ENCODE data around the gene CDK2.
"Not testable (repeated sequence)": the region's sequence is repeated elsewhere in the genome, so short reads cannot be mapped to it uniquely, and the experiment has no call there.

The CDK2 gene

DNA sequence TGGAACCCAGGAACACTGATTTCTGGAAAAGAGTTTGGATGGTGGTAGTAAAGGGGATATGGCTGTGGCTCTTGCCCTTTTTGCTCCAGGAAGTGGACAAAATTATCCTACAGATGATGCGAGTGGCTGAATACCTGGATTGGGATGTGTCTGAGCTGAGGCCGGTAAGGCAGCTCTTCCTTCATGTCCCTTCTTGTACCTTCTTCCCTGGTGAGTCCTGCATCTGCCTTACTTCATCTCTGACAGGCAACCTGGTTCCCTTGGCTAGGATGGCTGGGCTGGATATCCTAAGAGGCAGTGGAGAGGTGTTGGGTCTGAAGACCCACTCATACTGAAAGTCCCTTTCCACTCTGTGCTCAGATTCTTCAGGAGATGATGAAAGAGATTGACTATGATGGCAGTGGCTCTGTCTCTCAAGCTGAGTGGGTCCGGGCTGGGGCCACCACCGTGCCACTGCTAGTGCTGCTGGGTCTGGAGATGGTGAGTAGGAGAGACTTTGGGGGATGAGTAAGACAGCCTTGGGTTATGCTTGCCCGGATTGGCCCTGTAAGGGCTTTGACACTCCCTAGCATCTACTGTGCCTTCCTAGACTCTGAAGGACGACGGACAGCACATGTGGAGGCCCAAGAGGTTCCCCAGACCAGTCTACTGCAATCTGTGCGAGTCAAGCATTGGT, 27.7 kb upstream of the CDK2 start:
- DNase-seq, result no peak

DNA sequence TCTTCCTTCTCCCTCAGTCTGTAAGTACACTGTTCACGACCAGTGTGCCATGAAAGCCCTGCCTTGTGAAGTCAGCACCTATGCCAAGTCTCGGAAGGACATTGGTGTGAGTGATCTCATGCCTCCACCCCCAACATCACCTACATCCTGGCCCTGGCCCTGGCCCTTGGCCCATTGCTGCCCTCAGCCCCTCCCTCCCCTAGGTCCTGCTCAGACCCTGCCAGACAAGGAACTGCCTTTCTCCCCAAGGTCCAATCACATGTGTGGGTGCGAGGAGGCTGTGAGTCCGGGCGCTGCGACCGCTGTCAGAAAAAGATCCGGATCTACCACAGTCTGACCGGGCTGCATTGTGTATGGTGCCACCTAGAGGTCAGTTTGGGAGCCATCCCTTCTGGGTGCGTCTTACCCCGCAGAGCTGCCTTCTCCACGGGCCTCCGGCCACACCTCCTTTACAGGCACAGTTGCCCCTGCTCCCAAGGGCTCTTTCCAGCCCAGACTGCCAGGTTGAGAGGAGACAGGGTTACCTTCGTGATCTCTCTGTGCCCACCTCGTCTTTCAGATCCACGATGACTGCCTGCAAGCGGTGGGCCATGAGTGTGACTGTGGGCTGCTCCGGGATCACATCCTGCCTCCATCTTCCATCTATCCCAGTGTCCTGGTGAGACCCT, 26.4 kb upstream of the CDK2 start:
- DNase-seq, result peak; percentile 36

DNA sequence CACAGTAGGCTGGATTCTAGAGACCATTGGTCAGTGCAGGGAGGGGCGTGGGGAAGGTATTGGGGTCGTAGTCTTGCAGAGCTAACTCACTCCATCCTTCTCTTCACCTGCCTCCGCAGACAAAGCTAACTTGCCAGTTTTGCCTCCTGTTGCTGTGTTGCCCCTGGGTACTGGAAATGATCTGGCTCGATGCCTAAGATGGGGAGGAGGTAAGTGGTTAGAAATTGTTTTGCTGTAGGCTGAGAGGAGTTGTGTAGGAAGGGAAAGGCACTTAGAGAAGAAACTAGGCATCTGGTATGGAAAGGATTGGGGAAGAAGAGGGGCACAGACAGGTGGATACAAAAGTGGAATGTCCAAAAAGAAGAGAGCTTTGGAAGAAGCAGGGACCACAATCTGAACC, 24.6 kb upstream of the CDK2 start:
- DNase-seq, result no peak

DNA sequence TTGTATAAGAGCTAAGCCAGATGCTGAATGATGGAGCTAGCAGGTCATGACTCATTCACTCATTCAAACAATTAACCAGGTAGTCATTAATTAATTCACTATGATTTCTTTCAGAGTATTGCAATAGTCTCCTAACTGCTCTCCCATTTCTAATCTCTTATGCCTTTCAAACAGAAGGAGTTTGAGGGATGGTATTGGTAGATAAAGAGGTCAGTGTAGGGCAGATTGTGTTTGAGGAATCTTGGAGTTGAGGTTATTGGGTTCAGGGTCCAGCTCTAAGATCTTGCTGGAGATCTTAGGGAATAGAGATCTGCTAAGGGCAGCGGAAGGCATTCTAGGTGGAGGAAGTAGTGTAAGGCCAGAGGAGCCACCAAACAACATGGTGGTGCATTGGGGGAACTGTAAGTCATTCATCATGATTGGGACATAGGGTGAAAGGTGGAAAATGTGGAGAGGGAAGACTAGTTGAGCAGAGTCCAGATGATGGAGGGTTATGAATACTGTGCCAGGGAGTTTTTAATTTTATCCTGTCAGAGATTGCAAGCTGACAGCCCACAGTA, 24.0 kb upstream of the CDK2 start:
- DNase-seq, result no peak

DNA sequence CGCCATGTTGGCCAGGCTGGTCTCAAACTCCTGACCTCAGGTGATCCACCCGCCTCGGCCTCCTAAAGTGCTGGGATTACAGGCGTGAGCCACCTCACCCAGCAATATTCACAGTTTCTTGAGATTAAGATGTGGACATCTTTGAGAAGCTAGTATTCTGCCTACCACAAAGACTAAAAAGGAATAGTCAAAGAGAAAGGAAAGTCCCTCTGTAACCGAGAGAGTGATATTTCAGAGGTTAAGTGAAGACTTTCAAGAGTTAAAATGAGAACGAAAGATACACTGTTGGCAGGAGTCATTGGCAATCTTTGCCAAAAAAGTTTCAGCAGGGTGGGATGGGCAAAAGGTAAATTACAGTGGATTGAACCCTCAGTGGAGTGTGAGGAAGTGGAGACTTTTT, 20.1 kb upstream of the CDK2 start:
- no peak for DNase-seq

DNA sequence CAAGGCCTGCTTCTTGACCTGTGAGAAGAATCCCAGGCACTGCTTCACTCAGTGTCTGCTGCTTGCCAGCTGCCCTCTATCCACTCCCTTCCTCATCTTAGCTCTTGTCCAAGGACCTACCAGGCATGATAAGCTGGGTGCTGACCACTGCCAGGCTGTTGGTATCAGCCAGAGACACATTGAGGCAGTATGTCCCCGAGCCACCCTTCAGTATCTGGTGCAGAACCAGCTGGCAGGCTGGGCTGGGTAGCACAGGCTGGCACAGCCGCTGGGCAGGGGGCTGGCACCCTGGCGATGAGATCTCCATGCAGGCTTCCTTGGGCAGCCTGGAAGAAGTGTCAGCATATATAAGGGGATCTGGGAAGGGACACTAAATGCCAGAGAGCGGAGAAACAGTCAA, 11.3 kb upstream of the CDK2 start:
- no peak for DNase-seq

DNA sequence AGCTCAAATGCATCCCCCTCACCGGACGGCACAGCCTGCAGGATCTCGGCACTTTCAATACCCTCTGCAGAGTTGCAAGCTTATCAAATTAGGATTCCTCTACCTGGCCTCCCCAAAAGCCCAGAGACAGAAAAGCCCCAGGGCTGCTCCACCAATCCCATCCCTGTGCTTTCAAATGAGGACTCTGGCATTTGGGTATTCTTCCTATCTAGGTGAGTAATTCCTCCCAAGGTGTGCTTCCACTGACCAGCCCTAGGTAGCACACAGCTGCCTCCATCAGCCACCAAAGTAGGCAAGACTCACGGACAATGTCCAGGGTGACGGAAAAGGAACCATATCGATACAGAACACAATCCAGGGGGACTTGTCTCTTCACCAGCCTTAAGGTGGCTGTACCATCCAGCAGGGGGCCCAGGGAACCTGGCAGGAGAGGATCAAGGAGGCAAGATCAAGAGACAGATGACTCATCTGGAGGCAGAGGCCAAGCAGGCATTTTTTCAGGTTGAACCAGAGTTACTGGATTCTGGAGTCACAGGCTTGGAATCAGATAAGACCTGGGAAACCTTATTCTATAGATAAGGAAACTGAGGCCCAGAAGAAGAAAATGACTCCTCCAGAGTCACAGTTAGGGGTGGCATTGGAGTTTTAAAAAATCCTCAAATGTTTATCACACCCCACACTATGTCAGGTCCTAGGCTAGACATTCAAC, 10.7 kb upstream of the CDK2 start:
- no peak for DNase-seq

DNA sequence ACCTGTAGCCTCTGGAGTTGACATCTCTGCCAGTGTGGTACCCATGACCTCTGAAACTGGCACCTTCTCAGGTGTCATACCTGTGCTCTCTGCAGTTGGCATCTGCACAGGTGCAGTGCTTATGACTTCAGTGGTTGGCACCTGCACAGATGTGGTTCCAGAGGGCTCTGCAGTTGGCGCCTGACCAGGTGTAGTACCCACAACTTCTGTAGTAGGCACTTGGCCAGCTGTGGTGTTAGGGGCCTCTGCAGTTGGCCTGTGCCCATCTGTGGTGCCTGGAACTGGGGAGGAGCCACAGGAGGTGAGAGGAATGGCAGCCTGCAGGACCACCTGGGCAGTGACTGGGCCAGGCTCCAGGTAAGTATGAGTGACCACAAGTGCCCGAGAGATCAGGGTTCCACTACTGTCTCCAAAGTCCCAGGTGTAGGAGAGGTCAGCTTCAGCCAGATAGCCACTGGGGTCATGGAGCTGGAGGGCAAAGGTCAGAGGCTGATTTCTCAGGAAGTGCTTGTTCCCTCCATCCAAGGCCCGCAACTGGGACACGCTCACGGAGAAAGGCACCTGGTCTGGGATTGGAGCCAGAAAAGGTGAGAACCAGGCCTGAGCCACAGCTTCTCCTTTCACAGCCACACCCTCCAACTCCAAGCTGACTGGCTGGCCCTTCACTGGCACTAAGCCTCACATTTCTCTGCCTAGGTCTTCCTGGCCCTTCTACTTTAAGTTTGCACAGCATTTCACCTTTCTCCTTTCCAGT, 9.3 kb upstream of the CDK2 start:
- DNase-seq, result no peak

DNA sequence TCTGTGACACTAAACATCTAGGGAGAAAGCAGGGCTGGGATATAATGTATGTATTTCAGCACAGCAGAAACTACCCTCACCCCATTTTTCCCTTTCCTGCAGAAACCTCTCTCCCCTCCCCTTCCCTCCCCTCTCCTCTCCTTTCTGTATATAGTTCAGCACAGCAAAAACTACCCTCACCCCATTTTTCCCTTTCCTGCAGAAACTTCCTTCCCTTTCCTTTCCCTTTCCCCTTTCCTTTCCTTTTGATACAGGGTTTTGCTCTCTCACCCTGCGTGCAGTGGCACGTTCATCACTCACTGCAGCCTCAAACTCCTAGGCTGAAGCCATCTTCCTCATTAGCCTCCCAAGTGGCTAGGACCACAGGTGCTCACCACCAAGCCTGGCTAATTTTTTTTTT, 2.9 kb upstream of the CDK2 start:
- no peak for DNase-seq

DNA sequence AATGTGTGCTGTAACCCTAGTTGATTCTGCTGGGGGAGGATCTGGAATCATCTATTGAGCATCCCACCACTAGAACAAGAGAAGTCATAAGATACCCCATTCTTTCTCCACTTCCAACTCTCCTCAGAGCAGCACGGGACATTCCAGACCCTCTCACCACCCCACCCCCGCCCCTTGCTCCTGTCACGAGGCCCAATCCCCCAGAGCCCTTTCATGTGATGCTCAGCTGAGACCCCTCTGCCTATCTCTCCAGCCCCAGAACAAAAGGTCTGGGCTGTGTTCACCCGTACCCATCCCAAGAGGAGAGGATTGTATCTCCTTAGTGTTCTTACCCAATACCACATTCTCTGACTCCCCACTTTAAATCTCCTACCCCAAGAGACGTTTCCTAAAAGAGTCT, 1.4 kb upstream of the CDK2 start:
- DNase-seq, result no peak

DNA sequence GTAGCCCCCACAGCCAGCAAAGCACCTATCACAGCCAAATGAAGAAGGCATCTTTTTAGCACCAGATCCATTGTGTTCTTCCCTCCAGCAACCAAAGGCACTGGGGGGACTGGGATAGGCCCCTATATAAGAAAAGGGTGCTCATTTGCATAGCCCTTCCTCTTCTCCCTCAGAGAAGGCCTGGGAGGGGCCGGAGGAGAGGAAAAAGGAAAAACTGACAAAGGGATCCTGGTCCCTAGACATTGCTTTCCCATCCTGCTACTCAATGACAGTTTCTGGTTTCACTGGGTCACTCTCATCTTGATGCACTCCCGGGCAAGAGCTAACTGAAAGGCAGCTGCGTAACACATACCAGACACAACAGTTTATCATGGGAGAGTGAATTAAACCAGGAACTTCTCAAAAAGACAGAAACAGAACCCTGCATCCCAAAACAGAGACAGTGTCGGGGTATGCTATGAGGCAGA, 656 bp upstream of the CDK2 start, which contains the start of gene PMEL:
Gene PMEL (minus strand): TSS at position 102 of the 467 bp plus-strand sequence. CDS start 31 bp downstream, at position 71.
- DNase-seq, result no peak

DNA sequence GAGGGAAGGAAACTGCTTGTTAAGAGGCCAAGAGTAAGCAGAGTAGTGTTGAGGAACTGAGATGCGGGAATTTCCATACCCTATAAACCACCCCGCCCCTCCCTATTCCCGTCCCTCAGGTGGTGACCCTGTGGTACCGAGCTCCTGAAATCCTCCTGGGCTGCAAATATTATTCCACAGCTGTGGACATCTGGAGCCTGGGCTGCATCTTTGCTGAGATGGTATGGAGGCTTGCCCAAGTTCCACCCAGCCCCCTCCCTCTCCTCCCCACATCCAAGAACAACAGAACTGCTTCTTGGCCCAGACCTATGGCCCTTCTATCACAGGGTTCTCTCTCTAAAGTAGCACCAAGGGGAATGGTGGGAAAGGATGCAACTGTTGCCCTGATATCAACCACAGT, 2.7 kb downstream of the CDK2 start:
- no peak for DNase-seq

DNA sequence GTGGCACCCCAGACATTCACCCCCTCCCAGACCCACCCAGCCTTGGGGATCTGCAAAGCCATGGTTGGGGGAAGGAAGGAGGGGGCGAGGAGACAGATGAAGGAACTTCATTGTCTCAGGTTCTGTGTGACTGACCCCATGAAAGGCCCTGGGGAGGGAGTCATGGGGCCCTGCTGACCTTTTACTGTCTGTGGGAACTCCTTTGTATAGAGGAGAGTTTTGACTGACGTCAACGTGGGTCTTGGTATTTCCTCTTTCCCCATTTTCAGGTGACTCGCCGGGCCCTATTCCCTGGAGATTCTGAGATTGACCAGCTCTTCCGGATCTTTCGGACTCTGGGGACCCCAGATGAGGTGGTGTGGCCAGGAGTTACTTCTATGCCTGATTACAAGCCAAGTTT, 4.1 kb downstream of the CDK2 start:
- no peak for DNase-seq

DNA sequence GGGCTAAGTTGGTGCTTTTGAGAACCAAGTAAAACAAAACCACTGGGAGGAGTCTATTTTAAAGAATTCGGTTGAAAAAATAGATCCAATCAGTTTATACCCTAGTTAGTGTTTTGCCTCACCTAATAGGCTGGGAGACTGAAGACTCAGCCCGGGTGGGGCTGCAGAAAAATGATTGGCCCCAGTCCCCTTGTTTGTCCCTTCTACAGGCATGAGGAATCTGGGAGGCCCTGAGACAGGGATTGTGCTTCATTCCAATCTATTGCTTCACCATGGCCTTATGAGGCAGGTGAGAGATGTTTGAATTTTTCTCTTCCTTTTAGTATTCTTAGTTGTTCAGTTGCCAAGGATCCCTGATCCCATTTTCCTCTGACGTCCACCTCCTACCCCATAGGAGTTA, 5.4 kb downstream of the CDK2 start:
- DNase-seq, result no peak

DNA sequence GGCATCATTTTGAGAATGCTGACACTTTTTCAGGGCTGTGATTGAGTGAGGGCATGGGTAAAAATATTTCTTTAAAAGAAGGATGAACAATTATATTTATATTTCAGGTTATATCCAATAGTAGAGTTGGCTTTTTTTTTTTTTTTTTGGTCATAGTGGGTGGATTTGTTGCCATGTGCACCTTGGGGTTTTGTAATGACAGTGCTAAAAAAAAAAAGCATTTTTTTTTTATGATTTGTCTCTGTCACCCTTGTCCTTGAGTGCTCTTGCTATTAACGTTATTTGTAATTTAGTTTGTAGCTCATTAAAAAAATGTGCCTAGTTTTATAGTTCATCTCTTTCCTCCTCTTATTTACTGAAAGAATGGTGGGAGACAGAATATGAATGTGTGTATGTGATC, 5.8 kb downstream of the CDK2 start:
- DNase-seq, result no peak

DNA sequence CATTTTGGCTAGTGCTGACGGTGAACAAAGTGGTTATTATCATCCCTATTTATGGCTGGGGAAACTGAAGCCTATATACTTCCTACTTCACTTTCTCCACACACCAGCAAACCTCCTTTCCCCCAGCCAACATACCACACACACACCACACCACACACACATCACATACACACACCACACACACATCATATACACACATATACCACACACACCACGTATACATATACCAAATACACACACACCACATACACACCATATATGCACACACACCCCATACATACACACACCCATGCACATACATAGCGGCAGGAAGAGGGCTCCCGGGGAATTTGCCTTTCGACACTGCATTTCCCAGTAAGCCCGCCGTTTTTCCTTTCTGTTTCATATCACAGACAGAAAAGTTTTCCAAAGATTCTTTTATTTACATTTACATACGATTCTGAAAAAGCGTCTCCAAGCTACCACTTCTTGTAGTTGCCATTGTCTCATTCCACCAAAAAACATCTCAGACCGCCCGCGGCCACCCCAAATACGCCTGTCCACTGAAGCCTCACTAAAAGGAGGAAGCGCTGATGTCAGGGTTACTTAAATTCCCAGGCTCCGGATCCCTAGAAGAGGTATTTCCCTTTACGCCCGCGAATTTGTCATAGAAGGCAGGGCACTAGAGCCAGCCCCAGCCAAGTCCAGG, 6.4 kb downstream of the CDK2 start:
- DNase-seq, result no peak

DNA sequence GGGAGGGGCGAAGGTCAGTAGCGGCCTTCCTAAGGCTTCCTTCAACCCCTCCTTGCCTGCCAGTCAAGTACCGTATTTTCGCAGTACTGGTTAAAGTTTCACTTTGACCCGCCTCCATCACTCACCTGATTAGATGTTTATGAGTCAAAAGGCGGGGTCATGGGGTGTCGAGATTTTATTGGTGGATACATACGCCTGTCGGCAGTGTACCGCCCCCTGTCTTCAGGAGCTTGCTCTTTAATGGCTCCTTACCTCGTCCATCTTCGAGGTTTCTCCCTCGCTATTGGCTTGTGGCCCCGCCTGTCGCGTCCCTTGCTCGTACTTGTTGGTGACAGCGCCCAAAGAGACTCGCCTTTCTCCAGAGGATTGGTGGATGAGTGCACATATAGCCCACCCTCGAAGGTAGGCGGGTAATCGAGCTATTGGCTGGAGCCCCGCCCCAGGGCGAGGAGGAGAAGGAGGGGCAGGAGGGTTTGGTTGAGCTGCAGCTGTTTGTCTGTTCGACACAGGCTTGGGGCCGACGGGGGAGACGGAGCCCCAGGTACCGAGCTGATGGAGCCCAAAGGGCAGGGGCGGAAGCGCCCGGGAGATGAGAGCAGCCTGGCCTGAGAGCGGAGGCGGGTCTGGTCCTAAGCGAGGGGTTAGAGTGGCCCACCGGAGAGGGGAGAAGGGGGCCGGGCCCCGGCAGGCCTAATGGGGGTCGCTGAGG, 7.1 kb downstream of the CDK2 start, which contains the start of gene RAB5B:
Gene RAB5B (plus strand): TSS at position 480 of the 709 bp plus-strand sequence. CDS start 12,883 bp downstream, outside the sequence.
- DNase-seq, result peak; percentile 99

DNA sequence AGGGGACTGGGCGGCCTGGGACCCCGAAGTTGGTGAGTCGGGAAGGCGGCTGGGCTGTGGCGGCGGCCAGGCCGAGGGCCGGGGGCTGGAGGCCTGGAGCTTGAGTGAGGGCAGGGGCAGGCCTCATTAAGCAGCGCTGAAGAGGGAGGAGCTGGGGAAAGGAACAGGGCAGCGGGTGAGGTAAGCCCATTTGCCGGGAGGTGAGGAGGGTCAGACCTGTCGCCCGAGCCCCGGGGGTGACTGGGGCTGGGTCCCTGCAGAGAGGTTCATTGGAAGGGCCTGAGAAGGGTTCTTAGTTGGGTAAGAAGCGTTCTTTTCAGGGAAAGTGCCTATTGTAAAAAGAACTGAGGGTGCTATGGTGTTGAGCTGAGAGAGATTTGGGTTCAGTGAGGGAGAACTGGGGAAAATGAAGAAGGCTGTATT, 7.7 kb downstream of the CDK2 start:
- DNase-seq, result no peak

DNA sequence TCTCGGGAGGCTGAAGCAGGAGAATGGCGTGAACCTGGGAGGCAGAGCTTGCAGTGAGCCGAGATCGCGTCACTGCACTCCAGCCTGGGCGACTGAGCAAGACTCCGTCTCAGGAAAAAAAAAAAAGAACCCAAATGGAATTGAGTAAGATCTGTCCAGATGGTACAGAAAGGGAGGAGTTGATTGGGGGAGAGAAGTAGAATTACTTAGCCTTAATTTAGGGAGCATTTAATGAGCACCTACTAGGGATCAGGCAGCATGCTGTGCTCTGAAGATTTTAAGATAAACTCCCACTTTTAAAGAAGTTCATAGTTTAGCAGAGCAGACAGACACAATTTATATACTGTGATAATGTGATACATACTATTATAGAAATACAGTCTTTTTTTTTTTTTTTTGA, 11.8 kb downstream of the CDK2 start:
- DNase-seq, result no peak

DNA sequence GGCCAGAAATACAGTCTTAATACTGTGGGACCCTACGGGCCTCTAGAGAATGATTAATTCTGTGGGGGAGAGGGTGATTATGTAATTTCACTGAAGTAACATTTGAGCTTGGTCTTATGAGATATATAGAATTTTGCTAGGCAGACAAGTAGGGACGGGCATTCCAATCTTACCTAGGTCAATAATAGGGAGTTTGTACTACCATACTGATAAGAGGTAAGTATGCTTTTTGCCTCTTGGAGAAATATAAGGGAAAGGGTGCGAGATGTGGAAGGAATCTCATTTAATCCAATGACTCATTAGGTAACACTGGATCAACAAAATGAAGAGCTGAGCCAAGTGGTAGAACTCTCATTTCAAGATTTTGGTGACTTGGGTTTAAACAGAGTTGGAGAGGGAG, 12.4 kb downstream of the CDK2 start:
- DNase-seq, result no peak

DNA sequence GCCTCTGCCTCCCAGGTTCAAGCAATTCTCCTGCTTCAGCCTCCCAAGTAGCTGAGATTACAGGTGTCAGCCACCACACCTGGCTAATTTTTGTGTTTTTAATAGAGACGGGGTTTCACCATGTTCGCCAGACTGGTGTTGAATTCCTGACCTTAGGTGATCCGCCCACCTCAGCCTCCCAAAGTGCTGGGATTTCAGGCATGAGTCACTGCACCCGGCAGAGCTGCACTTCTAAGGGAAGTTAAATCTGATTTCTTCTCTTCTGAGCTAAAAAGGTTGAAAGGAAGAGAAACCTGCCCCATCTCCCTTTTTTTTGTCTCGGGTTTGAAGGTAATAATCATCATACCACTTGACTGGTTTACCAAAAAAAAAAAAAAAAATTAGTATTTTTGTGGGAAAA, 15.3 kb downstream of the CDK2 start:
- DNase-seq, result not testable (repeated sequence)

Measured in NCI-H524 treated with DMSO at 0.1 percent for 48 hours (cell line).